B cell (primary cell): ENCODE measurements around the gene EXD2. TPM values are rescaled to one million over a fixed set of nuclear protein-coding genes. Genes with fewer than 3 reads are reported as not detected.

ENCODE experiments used
- ATAC-seq: fragments of 200-7000 bp; cut with Tn5 transposase; one replicate; pipeline ENCODE4 v1.10.0; 2021; ENCODE audit warnings: low read depth, mild to moderate bottlenecking, moderate number of reproducible peaks, moderate library complexity
- CTCF ChIA-PET: fragments of 350-600 bp; sonication (Branson Sonifier 250); formaldehyde crosslinking; loops from one replicate; lab custom pipeline; 2021; ENCODE audit warnings: antibody characterized with exemption, inconsistent platforms; lab: Charles Lee
- POLR2A ChIA-PET: fragments of 350-600 bp; sonication (Branson Sonifier 250); formaldehyde crosslinking; loops from one replicate; lab custom pipeline; 2021; ENCODE audit warnings: antibody characterized with exemption; lab: Charles Lee
- DNase-seq: peaks from one replicate; pipeline ENCODE4 v3.0.0; 2013
- H2AFZ ChIP-seq: 2 replicates; pipeline ENCODE4 v1.6.1; 2012; ENCODE audit warnings: mild to moderate bottlenecking, low read depth, low read length; ENCODE audit not compliant: insufficient read depth, poor library complexity, severe bottlenecking
- H3K27ac ChIP-seq, 2 donors: 1 replicate in 1 of 2; 2 replicates in 1 of 2; pipeline ENCODE4 v1.5.1; 2012 to 2013; ENCODE audit warnings: low read length in 2 of 2, mild to moderate bottlenecking in 2 of 2, moderate library complexity in 1 of 2
- H3K27me3 ChIP-seq, 4 experiments: fragments of 200-600 bp in 1 of 4; sonication (generic) in 1 of 4; replicated peaks in 1 of 4; 1 replicate in 2 of 4; 2 replicates in 2 of 4; pipeline versions ENCODE4 v1.6.1 to v1.7.0; 2013 to 2016; ENCODE audit warnings: low read length in 3 of 4, mild to moderate bottlenecking in 2 of 4, mixed read lengths in 1 of 4, moderate library complexity in 1 of 4; ENCODE audit not compliant: insufficient read depth in 4 of 4, control insufficient read depth in 3 of 4; ENCODE audit errors: control extremely low read depth in 1 of 4
- H3K36me3 ChIP-seq, 2 experiments: replicated peaks in 1 of 2; 1 replicate in 1 of 2; 2 replicates in 1 of 2; pipeline versions ENCODE4 v1.6.1 to v1.7.1; 2013; ENCODE audit warnings: low read length in 1 of 2; ENCODE audit not compliant: insufficient read depth in 2 of 2, control insufficient read depth in 1 of 2; ENCODE audit errors: control extremely low read depth in 1 of 2, extremely low read depth in 1 of 2
- H3K4me1 ChIP-seq, 2 donors: fragments of 200-600 bp in 1 of 2; sonication (generic) in 1 of 2; 1 replicate in 1 of 2; 2 replicates in 1 of 2; pipeline versions ENCODE4 v1.5.1 to v1.6.1; 2013 to 2017; ENCODE audit warnings: low read length in 2 of 2; ENCODE audit not compliant: control insufficient read depth in 2 of 2, insufficient read depth in 2 of 2
- H3K4me2 ChIP-seq: replicated peaks from 2 replicates; pipeline ENCODE3; 2012; ENCODE audit warnings: mild to moderate bottlenecking, low read depth, low read length; ENCODE audit not compliant: poor library complexity, severe bottlenecking
- H3K4me3 ChIP-seq, 5 experiments: fragments of 200-600 bp in 1 of 5; sonication (generic) in 1 of 5; 1 replicate in 3 of 5; 2 replicates in 2 of 5; pipeline versions ENCODE4 v1.5.1 to v1.7.0; 2011 to 2016; ENCODE audit warnings: low read length in 4 of 5, mild to moderate bottlenecking in 4 of 5, low read depth in 2 of 5, control low read depth in 1 of 5, moderate library complexity in 1 of 5; ENCODE audit not compliant: insufficient read depth in 1 of 5; ENCODE audit errors: control extremely low read depth in 1 of 5, extremely low read depth in 1 of 5
- H3K79me2 ChIP-seq: fragments of 200-600 bp; sonication (generic); one replicate; pipeline ENCODE4 v1.6.0; 2016; ENCODE audit warnings: low read length; ENCODE audit not compliant: control insufficient read depth, insufficient read depth
- H3K9ac ChIP-seq: fragments of 200-600 bp; sonication (generic); 2 replicates; pipeline ENCODE4 v1.6.1; 2017; ENCODE audit warnings: mild to moderate bottlenecking, low read length, moderate library complexity
- H3K9me3 ChIP-seq, 3 donors: one replicate each; pipeline versions ENCODE4 v1.6.1 to v1.7.1; 2013; ENCODE audit warnings: low read length in 2 of 3; ENCODE audit not compliant: control insufficient read depth in 2 of 3, insufficient read depth in 1 of 3; ENCODE audit errors: control extremely low read depth in 1 of 3
- H4K20me1 ChIP-seq: 2 replicates; pipeline ENCODE4 v1.6.0; 2012; ENCODE audit warnings: mild to moderate bottlenecking, low read length; ENCODE audit not compliant: insufficient read depth, control insufficient read depth, poor library complexity, severe bottlenecking
- H3K27ac Mint-ChIP-seq: one replicate; pipeline ENCODE4 v1.8.0; 2021; ENCODE audit warnings: mixed read lengths
- H3K27me3 Mint-ChIP-seq: one replicate; pipeline ENCODE4 v1.8.0; 2021; ENCODE audit warnings: mixed read lengths
- H3K4me1 Mint-ChIP-seq: one replicate; pipeline ENCODE4 v1.8.0; 2021; ENCODE audit warnings: mixed read lengths
- H3K4me3 Mint-ChIP-seq: one replicate; pipeline ENCODE4 v1.8.0; 2021; ENCODE audit warnings: mixed read lengths
- H3K9me3 Mint-ChIP-seq: one replicate; pipeline ENCODE4 v1.8.0; 2022; ENCODE audit warnings: mixed read lengths; ENCODE audit not compliant: insufficient read depth
- EZH2 ChIP-seq: IDR thresholded peaks from 2 replicates; pipeline ENCODE4 v1.6.1; 2012; ENCODE audit warnings: borderline replicate concordance, low read depth, mild to moderate bottlenecking, moderate library complexity, low read length; ENCODE audit not compliant: insufficient read depth, poor library complexity, severe bottlenecking
- WGBS: methylation state at CpG from one replicate; pipeline ENCODE4 v1.1.5; 2013; ENCODE audit warnings: missing lambda C conversion rate; ENCODE audit not compliant: insufficient coverage; 5-methylcytosine and 5-hydroxymethylcytosine counted together
- intact Hi-C: fragments of 100-400 bp; cut with micrococcal nuclease; formaldehyde crosslinking; loops from one replicate; pipeline ENCODE4 v1.10.0; 2022
- polyA plus RNA-seq: library from polyadenylated mRNA; depleted of rRNA; stranded (reverse); fragments of >200 nt; gene quantifications from 2 replicates; pipeline ENCODE4 v1.2.3, GENCODE V29; 2012
- total RNA-seq, 2 donors: library from RNA; stranded (reverse); fragments of 120-200 nt in 1 of 2; gene quantifications; 1 replicate in 1 of 2; 2 replicates in 1 of 2; pipeline versions ENCODE4 v1.2.3 to v1.2.4, GENCODE V29; 2013 to 2022
- TF ChIP-seq, protein P1 (sequence below): fragments of 200-600 bp; IDR thresholded peaks from one replicate; pipeline ENCODE4 v1.8.0; 2022; ENCODE audit warnings: antibody characterized with exemption, mild to moderate bottlenecking

EXD2 gene
- total and polyA plus RNA-seq, 2 donors (not counting 1 experiment from before 2014, with no cell fraction given), result 3.6 to 10.0 TPM

DNA sequence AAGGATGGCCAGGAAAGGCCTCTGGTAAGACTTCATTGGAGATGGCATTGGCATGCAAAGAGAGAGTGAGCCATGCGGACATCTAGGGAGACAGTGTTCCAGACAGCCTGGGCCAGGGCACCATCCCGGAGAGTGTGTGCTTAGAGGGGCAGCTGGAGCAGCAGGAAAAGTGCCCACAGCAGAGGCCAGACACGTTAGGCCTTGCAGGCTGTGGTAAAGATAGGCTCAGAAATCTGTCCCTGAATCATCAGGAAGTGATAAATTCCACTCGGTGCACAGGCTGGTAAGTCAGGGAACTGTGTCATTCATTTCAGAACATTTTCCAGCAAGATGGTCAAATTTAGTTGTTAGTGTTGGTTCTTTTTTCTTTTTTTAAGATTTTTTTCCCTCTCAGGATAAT is 77.5 kb downstream of the EXD2 start:
- 78% methylated on average over 4 of the region's 4 CpGs for WGBS
- Histone ChIP-seq H4K20me1 (no peaks in the 10 kb centered on the region), H3K4me2 (no peak overlapping the region), H2AFZ (no peak overlapping the region), H3K9me3 (no peaks in the 10 kb centered on the region), H3K36me3 (no peaks in the 10 kb centered on the region), H3K27me3 (peaks cover 0 to 15% (median 0%) of the 10 kb centered on the region in 4 experiments), H3K79me2 (no peaks in the 10 kb centered on the region), H3K27ac (no peak overlapping the region), H3K9ac (no peak overlapping the region), H3K4me1 (no peaks in the 10 kb centered on the region), H3K4me3 (no peak overlapping the region)
- no peak for DNase-seq
- POLR2A ChIA-PET, result no interaction called here
- Mint-ChIP-seq H3K4me1 (no peaks in the 10 kb centered on the region), H3K27me3 (peaks cover 28% of the 10 kb centered on the region), H3K27ac (no peak overlapping the region), H3K9me3 (no peaks in the 10 kb centered on the region), H3K4me3 (no peak overlapping the region)
- CTCF ChIA-PET, result interaction anchor here (1.0 kb wide), 1 partner anchor 191 kb away, joined by 6 read pairs; no protein-coding TSS in a partner anchor
- TF ChIP-seq EZH2, result no peak
- TF ChIP-seq, protein P1, sequence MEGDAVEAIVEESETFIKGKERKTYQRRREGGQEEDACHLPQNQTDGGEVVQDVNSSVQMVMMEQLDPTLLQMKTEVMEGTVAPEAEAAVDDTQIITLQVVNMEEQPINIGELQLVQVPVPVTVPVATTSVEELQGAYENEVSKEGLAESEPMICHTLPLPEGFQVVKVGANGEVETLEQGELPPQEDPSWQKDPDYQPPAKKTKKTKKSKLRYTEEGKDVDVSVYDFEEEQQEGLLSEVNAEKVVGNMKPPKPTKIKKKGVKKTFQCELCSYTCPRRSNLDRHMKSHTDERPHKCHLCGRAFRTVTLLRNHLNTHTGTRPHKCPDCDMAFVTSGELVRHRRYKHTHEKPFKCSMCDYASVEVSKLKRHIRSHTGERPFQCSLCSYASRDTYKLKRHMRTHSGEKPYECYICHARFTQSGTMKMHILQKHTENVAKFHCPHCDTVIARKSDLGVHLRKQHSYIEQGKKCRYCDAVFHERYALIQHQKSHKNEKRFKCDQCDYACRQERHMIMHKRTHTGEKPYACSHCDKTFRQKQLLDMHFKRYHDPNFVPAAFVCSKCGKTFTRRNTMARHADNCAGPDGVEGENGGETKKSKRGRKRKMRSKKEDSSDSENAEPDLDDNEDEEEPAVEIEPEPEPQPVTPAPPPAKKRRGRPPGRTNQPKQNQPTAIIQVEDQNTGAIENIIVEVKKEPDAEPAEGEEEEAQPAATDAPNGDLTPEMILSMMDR, result no peak
- intact Hi-C loops, result no loop called here
- no peak for ATAC-seq

DNA sequence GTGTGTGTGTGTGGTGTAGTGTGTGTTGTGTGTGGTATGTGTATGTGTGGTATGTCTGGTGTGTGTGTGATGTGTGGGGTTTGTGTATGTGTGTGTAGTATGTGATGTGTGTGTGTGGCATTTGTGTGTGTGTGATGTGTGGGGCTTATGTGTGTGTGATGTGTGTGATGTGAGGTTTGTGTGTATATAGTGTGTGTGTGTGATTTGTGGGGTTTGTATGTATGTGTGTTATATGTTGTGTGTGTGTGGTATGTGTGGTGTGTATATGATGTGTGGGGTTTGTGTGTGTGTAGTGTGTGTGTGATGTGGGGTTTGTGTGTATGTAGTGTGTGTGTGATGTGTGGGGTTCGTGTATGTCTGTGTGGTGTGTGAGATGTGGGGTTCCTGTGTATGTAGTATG is 78.1 kb downstream of the EXD2 start:
- Histone ChIP-seq H3K27me3 (peaks cover 0 to 14% (median 0%) of the 10 kb centered on the region in 4 experiments), H3K9me3 (no peaks in the 10 kb centered on the region), H3K9ac (no peak overlapping the region), H3K4me1 (no peaks in the 10 kb centered on the region), H3K4me2 (no peak overlapping the region), H3K36me3 (no peaks in the 10 kb centered on the region), H3K27ac (no peak overlapping the region), H4K20me1 (no peaks in the 10 kb centered on the region), H2AFZ (no peak overlapping the region), H3K4me3 (no peak overlapping the region), H3K79me2 (no peaks in the 10 kb centered on the region)
- WGBS, result 92% methylated on average over 1 of the region's 1 CpG
- intact Hi-C loops, result no loop called here
- no peak for TF ChIP-seq EZH2
- TF ChIP-seq, protein P1, result no peak
- DNase-seq, result no peak
- Mint-ChIP-seq H3K4me1 (no peaks in the 10 kb centered on the region), H3K9me3 (no peaks in the 10 kb centered on the region), H3K27me3 (peaks cover 26% of the 10 kb centered on the region), H3K27ac (no peak overlapping the region), H3K4me3 (no peak overlapping the region)
- ChIA-PET POLR2A (no interaction called here), CTCF (no interaction called here)
- no peak for ATAC-seq
